GM18873 (cell line): ENCODE measurements around the gene LSM4.
A peak's percentile ranks its signal among the peaks of the same experiment; 100 is the strongest.
"Not testable (repeated sequence)": the region's sequence is repeated elsewhere in the genome, so short reads cannot be mapped to it uniquely, and the experiment has no call there.

Experiments
- ATAC-seq: cut with Tn5 transposase; IDR thresholded peaks from one replicate; pipeline ENCODE4 v1.9.1; 2021; ENCODE audit warnings: mild to moderate bottlenecking, moderate library complexity, moderate number of reproducible peaks; ENCODE audit not compliant: unreplicated experiment, low FRiP score

Gene LSM4

DNA sequence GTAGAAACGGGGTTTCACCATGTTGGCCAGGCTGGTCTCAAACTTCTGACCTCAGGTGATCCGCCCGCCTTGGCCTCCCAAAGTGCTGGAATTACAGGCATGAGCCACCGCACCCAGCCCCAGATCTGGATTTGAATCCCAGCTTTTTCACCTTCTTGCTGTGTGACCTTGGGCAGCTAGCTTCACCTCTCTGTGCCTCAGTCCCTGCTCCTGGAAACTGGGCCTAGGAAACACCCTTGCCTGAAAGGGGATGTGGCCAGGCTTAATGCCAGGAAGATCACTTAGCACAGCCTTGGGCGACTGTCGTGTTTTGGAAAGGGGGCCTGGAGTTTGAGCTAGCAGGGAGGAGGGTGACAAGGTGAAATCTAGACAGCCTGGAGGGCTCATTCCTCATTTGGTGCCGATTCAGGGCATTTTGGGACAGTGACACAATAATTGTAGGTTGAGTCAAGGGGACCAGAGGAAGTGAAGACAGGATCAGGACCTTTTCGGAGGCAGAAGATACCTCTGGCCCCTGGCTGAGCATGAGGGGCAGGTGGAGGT, 19.3 kb upstream of the LSM4 start:
- no peak for ATAC-seq

DNA sequence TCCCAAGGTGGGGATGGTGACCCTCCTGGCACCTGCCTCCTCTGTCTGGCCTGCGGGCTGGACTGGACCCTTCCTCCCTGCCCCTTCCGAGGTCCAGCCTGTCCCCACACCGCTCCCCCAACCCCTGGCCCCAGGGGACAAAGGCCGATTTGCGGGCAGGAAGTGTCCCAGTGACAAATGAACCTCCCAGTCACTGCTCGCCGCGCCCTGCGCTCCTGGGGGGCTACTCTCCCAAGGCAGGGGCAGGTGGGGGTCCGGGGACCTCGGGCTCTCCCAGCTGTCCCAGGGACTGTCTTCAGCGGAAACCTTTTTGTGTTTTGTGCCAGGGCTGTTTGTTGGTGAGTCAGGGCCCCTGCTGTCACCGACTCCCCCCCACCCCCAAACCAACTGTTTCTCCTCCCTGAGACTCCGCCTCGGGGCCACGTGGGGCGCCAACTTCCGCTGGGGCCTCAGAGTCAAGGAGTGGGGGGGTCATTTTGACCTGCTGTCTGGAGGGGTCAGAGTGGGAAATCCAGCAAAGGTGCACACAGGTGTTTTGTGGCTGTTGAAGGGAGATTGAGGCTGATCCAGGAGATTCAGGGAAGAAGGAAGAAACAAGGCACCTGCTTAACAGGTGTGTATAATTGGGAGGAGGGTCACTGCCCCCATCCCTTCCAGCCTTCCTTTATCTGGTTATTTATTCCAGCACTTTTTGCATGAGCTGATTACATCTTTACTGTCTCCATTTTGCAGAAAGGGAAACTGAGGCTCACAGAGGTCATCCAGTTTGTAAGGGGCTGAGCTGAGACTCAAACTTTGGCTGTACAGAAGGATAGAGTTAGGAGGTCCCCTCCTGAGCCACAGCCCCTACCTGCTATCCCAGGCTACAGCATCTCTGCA, 18.4 kb upstream of the LSM4 start:
- no peak for ATAC-seq

DNA sequence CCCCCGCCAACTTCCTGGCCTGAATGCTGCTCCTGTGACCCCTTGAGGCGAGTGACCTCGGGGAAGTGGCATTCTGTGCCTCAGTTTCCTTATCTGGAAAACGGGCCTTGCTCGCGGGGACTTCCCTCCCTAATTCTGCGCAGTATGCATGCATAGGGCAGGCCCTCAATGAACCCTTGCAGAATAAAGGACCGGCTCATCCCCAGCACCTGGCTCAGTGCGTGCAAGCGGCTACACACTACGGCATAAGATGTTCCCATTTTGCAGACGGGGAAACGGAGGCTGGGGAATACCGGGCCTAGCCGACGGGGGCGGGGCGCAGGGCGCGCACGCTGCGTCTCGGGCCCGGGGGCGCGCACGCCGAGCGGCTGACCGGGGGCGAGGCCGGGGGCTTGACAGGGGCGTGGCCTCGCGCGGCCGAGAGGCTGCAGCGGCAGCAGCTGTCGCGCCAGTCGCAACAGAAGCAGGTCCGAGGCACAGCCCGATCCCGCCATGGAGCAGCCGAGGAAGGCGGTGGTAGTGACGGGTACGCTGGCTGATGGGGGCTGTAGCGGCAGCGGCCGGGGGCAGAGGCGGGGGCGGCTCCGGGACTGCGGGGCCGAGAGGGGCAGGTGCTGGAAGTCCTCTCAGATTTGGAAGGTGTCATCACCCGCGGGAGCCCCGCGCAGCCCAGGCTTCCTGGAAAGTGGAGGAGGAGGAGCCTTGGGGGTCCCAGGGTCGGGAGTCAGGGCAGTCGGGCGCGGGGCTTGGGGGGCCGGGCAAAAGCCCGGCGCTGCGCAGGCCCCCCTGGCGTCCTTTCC, 17.5 kb upstream of the LSM4 start, which contains the start of gene PGPEP1:
TSS of gene PGPEP1 (plus strand) at position 409 of the 800 bp plus-strand sequence. CDS start at position 493, 84 bp downstream.
- ATAC-seq = no peak

DNA sequence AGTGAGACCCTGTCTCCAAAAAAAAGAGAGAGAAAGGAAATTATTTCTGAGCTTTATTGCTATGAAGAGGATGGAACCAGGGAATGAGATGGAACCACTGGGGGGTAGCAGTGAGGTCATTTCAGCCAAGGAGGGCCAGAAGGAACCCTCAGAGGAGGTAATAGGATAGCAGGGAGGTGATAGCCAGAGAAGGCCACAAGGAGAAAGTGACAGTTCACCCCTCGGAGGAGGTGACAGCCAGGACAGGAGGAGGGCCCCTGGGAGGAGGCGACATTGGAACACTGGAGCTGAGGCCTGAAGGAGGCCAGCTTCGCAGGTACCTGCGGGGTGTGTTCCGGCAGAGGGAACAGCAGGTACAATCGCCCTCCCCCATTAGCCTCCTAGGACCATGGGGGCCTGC, 16.8 kb upstream of the LSM4 start:
- ATAC-seq = no peak

DNA sequence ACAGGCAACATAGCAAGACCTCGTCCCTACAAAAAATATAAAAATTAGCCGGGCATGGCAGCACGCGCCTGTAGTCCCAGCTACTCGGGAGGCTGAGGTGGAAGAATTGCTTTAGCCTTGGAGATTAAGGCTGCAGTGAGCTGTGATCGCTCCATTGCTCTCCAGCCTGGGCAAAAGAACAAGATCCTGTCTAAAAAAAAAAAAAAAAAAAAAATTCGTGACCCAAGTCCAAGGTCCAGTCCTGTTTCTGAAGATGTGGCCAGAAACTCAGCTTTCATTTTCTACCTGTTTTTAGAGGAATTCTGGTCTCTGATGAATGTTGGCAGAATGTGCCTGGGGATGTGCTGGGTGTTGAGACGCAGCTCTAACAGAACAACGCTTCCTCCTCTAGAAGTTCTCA, 15.7 kb upstream of the LSM4 start:
- no peak for ATAC-seq

DNA sequence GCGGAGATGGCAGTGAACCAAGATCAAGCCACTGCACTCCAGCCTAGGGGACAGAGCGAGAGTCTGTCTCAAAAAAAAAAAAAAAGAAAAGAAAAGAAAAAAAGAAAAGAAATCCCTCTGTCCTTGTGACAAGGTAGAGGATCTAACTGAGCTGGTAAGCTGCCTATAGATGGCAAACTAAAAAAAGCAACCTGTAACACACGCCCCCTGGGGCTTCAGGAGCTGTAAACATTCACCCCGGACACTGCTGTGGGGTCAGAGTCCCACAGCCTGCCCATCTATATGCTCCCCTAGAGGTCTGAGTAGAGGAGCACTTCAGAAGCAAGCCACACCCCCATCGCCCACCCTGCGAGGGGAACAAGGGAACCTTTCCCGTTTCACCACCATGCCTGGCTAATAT, 13.2 kb upstream of the LSM4 start:
- no peak for ATAC-seq

DNA sequence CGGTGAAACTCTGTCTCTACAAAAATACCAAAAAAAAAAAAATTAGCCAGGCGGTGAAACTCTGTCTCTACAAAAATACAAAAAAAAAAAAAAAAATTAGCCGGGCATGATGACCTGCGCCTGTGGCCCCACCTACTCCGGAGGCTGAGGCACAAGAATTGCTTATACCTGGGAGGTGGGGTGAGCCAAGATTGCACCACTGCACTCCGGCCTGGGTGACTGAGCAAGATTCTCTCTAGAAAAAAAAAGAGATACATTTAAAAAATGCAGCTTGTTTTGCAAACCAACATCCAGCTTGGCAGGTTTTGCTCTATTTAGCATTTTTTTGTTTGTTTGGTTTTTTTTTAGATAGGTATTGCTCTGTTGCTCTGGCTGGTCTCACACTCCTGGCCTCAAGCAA, 10.8 kb upstream of the LSM4 start:
- no peak for ATAC-seq

DNA sequence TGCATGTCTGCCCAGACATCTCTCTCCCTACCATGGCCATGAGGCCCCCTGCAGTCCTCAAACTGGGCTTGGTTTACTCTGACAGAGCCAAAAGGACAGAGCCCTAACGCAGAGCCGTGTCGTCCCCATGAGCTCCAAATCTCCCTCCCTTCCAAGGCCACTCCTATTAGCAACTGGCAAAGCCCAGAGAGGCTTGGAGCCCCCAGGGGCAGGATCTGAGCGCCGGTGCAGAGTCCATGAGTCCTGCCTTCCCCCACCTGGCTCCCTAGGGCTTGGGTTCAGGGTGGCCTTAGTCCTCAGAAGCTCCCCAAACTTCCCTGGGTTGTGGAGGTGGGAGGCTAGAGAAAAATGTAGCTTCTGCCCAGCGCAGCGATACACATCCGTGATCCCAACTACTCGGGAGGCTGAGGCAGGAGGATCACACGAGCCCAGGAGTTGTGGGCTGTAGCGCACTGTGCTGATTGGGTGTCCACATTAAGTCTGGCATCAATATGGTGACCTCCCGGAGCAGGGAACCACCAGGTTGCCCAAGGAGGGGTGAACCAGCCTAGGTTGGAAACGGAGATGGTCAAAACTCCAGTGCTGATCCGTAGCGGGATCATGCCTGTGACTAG, 10.1 kb upstream of the LSM4 start:
- ATAC-seq = no peak

DNA sequence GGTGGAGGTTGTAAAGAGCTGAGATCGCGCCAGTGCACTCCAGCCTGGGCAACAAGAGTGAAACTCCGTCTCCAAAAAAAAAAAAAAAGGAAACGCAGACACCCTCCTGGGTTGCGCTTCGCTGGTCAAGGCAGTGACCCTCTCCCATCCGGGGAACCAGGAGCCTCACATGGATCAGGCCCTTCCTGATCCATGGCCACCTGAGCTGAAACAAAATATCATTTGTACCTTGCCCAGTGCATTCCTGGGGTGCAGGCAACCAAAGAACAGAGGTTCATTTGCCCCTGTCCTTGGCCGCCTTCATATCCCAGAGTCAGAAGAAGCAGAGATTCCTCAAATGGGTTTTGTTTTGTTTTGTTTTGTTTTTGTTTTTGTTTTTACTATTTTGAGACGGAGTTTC, 8.0 kb upstream of the LSM4 start:
- no peak for ATAC-seq

DNA sequence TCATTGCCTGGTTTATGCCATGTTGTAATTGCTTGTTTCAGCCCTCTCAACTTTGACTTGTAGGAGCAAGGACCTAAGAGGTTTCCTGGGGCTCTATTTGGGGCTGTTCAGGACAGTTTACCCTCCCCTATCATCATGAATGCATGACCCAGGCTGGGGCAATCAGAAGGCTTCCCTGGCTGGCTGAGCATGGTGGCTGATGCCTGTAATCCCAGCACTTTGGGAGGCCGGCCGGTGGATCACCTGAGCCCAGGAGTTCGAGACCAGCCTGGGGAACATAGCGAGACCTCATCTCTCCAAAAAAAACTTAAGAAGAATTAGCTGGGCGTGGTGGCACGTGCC, 6.1 kb upstream of the LSM4 start:
- ATAC-seq = no peak

DNA sequence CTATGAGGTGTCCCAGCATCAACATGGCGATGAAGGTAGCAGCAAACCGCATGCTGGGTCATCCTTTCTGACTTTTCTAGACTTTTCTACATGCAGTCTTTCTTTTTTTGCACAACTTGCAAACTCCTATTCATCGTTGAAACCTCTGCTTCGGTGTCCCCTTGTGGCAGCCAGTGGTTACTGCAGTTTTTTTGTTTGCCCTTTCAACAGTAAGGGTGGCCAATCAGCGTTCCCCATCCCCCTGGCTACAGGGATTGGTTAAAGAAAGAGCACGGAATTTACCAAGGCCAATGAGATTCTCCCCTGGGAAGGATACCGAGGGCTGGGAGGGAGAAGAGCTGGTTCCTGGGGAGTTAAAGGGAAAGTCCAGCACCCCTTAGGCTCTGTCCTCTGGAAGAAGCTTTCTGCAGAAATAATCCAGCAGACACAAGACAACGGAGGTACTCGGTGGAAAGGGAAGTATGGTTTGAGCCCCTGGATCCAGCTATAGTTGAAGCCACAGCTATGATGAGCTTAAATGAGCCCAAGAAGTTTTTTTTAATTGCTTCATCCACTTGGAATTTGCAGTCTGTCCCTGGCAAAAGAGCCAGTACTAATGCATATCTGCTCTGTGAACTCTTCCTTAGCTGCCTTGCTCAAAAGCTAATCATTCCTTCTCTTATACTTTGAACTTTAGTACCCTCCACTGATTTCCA, 5.6 kb upstream of the LSM4 start:
- ATAC-seq = peak; percentile 87

DNA sequence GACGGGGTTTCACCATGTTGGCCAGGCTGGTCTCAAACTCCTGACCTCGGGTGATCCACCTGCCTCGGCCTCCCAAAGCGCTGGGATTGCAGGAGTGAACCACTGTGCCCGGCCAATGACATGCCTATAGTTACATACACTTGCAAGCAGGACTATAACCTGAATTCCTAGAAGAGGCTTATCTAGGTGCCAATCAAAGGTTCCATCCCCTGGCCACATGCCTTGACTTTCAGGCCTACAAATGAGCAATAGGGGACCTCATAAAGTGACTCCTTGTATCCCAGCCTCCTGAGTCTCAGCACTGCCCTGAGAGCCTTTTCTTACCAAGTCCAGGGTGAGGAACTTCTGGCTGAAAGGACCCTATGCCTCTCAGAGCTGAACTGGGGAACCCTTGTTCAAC, 3.9 kb upstream of the LSM4 start:
- no peak for ATAC-seq

DNA sequence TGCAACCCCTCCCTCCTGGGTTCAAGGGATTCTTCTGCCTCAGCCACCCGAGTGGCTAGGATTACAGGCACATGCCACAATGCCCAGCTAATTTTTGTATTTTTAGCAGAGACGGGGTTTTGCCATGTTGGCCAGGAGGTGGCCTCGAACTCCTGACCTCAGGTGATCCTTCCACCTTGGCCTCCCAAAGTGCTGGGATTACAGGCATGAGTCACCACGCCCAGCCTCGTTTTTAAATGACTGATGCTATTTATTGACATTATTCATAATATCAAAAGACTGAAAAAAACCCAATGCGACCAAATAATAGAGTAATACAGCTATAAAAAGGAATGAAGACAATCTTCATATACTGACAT, 1.5 kb upstream of the LSM4 start:
- not testable (repeated sequence) for ATAC-seq

DNA sequence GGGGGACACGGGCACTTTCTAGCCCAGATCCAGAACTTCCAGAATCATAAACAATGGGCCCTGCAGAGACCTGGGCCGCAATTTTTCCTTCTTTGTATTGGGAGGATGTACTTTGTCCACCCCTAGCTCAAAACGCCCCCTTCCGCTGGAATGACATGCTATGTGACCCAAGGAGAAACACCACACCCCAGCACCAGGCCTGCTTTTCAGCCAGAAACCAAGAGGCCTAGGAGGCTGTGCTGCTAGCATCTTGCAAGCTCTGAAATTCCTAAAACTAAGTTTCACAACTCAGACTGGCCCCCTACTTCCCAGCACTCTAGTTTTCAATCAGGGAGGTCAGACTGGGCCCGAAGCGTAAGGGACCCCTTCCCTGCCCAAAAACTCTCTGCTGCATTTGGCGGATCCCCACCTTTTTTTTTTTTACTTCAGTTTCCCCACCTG, 538 bp downstream of the LSM4 start:
- no peak for ATAC-seq

DNA sequence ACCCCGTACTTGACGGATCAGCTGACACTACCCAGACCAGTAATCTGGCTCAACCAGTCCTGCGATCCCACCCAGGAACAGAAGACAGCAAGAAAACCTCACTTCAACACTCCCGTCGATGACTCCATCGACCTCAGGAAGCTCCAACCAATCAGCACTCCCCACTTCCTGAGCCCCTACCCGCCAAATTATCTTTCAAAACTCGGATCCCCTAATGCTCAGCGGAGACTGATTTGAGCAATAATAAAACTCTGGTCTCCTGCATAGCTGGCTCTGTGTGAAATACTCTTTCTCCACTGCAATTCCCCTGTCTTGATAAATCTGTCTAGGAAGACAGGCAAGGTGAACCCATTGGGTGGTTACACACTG, 1.2 kb downstream of the LSM4 start:
- ATAC-seq = no peak

DNA sequence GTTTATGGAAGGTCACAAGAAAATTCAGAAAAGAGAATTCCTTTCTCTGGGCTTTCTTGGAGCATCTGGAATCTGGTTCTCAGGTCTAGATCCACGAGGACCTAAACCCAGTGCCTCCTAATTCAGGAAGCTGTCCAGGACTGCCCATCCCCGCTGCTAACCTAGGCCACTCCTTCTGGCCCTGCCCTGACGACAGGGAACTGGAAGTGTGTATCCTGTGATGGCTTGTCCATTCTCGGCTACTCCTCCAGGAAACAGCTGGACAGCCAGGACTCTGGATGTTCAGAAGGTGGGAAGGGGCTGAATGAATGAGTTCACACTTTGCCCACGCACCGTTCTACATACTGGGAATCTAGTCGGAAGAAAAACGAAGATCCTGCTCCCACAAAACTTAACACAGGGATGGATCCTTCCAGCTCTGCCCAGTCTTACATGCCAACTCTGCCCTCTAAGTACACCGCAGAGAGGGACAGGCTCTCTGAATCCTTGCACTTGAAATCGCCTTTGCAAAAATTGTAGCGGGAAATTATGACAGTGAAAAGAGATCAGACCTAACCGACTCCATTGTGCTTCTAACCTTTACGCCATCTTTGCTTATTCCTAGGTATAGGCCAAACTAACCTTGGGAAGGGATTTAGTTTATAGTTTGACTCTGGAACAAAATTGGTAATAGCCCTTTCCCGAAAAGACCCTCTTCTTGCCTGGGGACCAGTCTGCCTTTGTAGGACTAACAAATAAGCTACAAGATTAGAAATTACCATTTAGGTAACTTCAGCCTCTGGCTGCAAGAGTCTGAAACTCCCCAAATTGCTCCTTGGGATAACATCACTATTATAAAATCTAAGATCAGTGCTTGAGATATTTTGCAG, 1.8 kb downstream of the LSM4 start:
- ATAC-seq = no peak

DNA sequence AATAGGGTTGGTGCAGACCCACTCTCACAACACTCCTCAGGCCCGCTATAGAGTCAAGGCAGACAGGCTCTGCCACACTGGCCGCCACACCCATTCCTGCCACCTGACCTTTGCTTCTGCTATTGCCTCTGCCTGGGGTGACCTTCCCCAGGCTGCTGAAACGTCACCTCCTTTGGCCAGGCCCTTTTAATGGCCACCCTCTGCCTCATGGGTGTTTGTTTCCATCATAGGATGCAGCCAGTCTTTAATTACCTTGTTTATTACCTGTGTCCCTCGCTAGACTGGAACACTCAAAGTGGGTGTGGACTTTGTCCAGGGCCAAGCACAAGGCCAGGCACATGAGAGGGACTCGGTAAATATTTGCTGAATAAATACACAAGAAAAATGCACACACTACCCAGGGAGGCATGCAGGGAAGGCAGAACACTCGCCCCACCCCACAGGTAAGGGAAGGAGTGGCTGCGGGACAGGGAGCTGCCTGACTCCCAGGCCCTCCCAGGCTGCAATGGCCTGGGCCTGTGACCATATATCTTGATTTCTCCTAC, 3.2 kb downstream of the LSM4 start:
- ATAC-seq = no peak

DNA sequence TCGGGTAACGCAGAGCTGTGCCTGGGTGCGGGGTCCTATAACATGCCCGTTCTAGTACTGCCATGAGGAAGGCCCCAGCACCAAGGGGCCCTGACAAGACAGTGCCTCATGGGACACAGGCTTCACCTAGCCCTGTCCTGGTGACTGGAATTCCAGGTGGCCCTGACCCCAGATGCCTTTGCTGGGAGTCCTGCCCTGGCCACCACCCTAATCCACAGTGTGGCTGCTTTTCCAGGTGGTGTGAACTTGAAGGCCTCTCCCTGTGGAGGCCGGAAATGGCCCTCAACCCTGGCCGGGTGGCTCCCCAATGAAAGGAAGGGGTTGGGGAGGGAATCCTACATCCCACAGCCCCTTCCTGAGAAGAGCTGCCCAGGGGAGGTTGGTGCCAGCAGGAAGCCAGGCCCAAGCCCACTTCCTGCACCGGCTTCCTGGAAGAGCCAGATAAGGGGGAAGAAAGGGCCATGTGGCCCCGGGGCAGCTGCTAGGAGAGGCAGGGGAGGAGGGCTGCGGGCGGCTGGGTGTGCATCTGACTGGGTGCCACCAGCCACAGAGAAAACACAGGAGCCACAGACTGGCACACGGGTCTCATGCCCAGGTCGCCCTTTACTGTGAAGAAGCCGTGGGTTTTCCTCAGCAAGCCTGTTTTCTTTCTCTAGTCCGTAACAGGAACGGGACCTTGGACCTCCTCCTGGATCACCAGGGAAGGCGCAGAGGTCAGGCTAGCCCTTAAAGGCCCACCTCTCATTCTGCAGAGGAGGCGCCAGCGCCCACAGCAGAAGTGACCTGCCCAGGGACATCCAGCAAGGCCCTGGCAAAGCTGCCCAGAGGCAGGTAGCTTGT, 4.7 kb downstream of the LSM4 start:
- no peak for ATAC-seq
